Hindlimb muscle (tissue), 1 donor: ENCODE results near the gene LRRC27. TPM values are rescaled to one million over a fixed set of nuclear protein-coding genes. Genes with fewer than 3 reads are reported as not detected.

Experiments used
- DNase-seq: peaks from one replicate; pipeline ENCODE4 v3.0.0-alpha.2; 2013
- polyA plus RNA-seq: library from polyadenylated mRNA; unstranded; fragments of 120-200 nt; gene quantifications from one replicate; pipeline ENCODE4 v1.2.1, GENCODE V29; 2013; ENCODE audit not compliant: insufficient read length

The LRRC27 gene
- polyA plus RNA-seq, 1 donor: 7.7 TPM

- DNase-seq: no peak
Observed at GRCh38 chr10:132428486-132428995, 96.5 kb downstream of the LRRC27 start.

Other genes starting within 250 kb of the LRRC27 start
- 5.0 TPM for gene DPYSL4, start 145.2 kb upstream of the LRRC27 start, polyA plus RNA-seq
- gene STK32C, start 24.2 kb upstream of the LRRC27 start, polyA plus RNA-seq: 12.2 TPM
- gene PWWP2B, start 65.0 kb downstream of the LRRC27 start, polyA plus RNA-seq: 19.9 TPM
- gene INPP5A, start 205.6 kb downstream of the LRRC27 start, polyA plus RNA-seq: 57.4 TPM